H1 (cell line): ENCODE data around the gene CDC14B. TPM values are rescaled to one million over a fixed set of nuclear protein-coding genes. Genes with fewer than 3 reads are reported as not detected.

Source experiments
- CTCF ChIA-PET: fragments of 300-600 bp; sonication (Branson Sonifier 250); formaldehyde crosslinking; loops from one replicate; lab custom pipeline; 2021; ENCODE audit not compliant: partially characterized antibody; lab: Charles Lee
- POLR2A ChIA-PET: fragments of 300-600 bp; sonication (Branson Sonifier 250); formaldehyde crosslinking; loops from one replicate; lab custom pipeline; 2021; ENCODE audit warnings: inconsistent platforms; ENCODE audit not compliant: partially characterized antibody; lab: Charles Lee
- DNase-seq, 2 experiments: peaks; one replicate each; pipeline versions ENCODE4 v3.0.0 to v3.0.0-alpha.2; 2010 to 2022; ENCODE audit warnings: low spot score in 2 of 2, low read depth in 1 of 2, mixed read lengths in 1 of 2
- FAIRE-seq: peaks from 2 replicates; lab custom pipeline; 2011; peaks lifted over from hg19 to GRCh38; lab: Jason Lieb, UNC
- H2AFZ ChIP-seq: 2 replicates; pipeline ENCODE4 v1.8.1; 2012; ENCODE audit warnings: low read length, inconsistent platforms
- H2AK5ac ChIP-seq: 2 replicates; pipeline ENCODE4 v1.6.1; 2013; ENCODE audit warnings: low read depth, low read length
- H2BK120ac ChIP-seq: replicated peaks from 2 replicates; pipeline ENCODE3; 2013; ENCODE audit warnings: low read depth, low read length, inconsistent platforms
- H2BK12ac ChIP-seq: 2 replicates; pipeline ENCODE4 v1.6.1; 2013; ENCODE audit warnings: low read depth, low read length
- H2BK15ac ChIP-seq: 2 replicates; pipeline ENCODE4 v1.6.1; 2013; ENCODE audit warnings: low read length
- H2BK20ac ChIP-seq: 2 replicates; pipeline ENCODE4 v1.6.1; 2013; ENCODE audit warnings: low read length
- H2BK5ac ChIP-seq: 2 replicates; pipeline ENCODE4 v1.6.1; 2013; ENCODE audit warnings: low read depth, low read length
- H3K14ac ChIP-seq: 2 replicates; pipeline ENCODE4 v1.6.1; 2013; ENCODE audit warnings: inconsistent platforms; ENCODE audit not compliant: insufficient read length
- H3K18ac ChIP-seq: 2 replicates; pipeline ENCODE4 v1.6.1; 2013; ENCODE audit warnings: low read length; ENCODE audit errors: extremely low read depth
- H3K23ac ChIP-seq: 2 replicates; pipeline ENCODE4 v1.6.1; 2013; ENCODE audit warnings: inconsistent platforms; ENCODE audit not compliant: insufficient read length
- H3K23me2 ChIP-seq: 2 replicates; pipeline ENCODE4 v1.6.1; 2013; ENCODE audit warnings: low read depth, low read length
- H3K27ac ChIP-seq: 2 replicates; pipeline ENCODE4 v1.6.1; 2011; ENCODE audit warnings: low read depth, low read length, inconsistent platforms
- H3K27me3 ChIP-seq, 4 experiments: replicated peaks in 1 of 4; 1 replicate in 1 of 4; 2 replicates in 3 of 4; pipeline versions ENCODE4 v1.6.1 to v1.8.1; 2011 to 2013; ENCODE audit warnings: low read length in 3 of 4, mild to moderate bottlenecking in 3 of 4, inconsistent platforms in 2 of 4, mixed read lengths in 2 of 4, moderate library complexity in 1 of 4; ENCODE audit not compliant: control insufficient read depth in 3 of 4, insufficient read depth in 3 of 4; ENCODE audit errors: extremely low read depth in 1 of 4
- H3K36me3 ChIP-seq, 4 experiments: 2 replicates each; pipeline versions ENCODE4 v1.6.1 to v1.8.1; 2011 to 2013; ENCODE audit warnings: mild to moderate bottlenecking in 4 of 4, low read length in 3 of 4, moderate library complexity in 2 of 4, control low read depth in 1 of 4, inconsistent platforms in 1 of 4; ENCODE audit not compliant: insufficient read depth in 4 of 4, control insufficient read depth in 2 of 4
- H3K4ac ChIP-seq: replicated peaks from 2 replicates; pipeline ENCODE3; 2013; ENCODE audit warnings: low read length, low read depth, mixed read lengths, inconsistent platforms; ENCODE audit not compliant: insufficient read length
- H3K4me1 ChIP-seq, 4 experiments: replicated peaks in 1 of 4; 1 replicate in 1 of 4; 2 replicates in 3 of 4; pipeline versions ENCODE4 v1.6.1 to v1.8.1; 2011 to 2013; ENCODE audit warnings: low read length in 3 of 4, inconsistent platforms in 2 of 4, mixed read lengths in 1 of 4; ENCODE audit not compliant: insufficient read depth in 4 of 4, control insufficient read depth in 3 of 4
- H3K4me2 ChIP-seq, 2 experiments: 2 replicates each; pipeline versions ENCODE4 v1.6.1 to v1.8.1; 2011 to 2013; ENCODE audit warnings: low read depth in 2 of 2, low read length in 2 of 2, control low read depth in 1 of 2, inconsistent platforms in 1 of 2, mild to moderate bottlenecking in 1 of 2; ENCODE audit not compliant: insufficient read depth in 1 of 2
- H3K4me3 ChIP-seq, 4 experiments: fragments of 200-600, 300-600 bp in 1 of 4; sonication (generic), shearing (Covaris generic), sonication (Bioruptor Twin) in 1 of 4; 2 replicates each; pipeline versions ENCODE4 v1.5.1 to v1.8.1; 2011 to 2016; ENCODE audit warnings: low read length in 4 of 4, low read depth in 3 of 4, control low read depth in 2 of 4, inconsistent platforms in 2 of 4, mild to moderate bottlenecking in 2 of 4, mixed read lengths in 1 of 4, moderate library complexity in 1 of 4; ENCODE audit not compliant: insufficient read depth in 2 of 4; ENCODE audit errors: extremely low read depth in 1 of 4
- H3K56ac ChIP-seq: replicated peaks from 2 replicates; pipeline ENCODE3; 2013; ENCODE audit warnings: low read depth, mild to moderate bottlenecking, mixed read lengths, low read length, inconsistent platforms; ENCODE audit not compliant: insufficient read length
- H3K79me1 ChIP-seq: 2 replicates; pipeline ENCODE4 v1.6.1; 2013; ENCODE audit warnings: low read depth, low read length, control low read depth
- H3K79me2 ChIP-seq, 2 experiments: 2 replicates each; pipeline versions ENCODE4 v1.6.1 to v1.8.1; 2012 to 2013; ENCODE audit warnings: low read length in 2 of 2, mild to moderate bottlenecking in 2 of 2, inconsistent platforms in 1 of 2; ENCODE audit not compliant: insufficient read depth in 2 of 2, control insufficient read depth in 1 of 2
- H3K9ac ChIP-seq, 4 experiments: replicated peaks in 1 of 4; 1 replicate in 1 of 4; 2 replicates in 3 of 4; pipeline versions ENCODE4 v1.6.1 to v1.8.1; 2011 to 2013; ENCODE audit warnings: low read depth in 3 of 4, low read length in 3 of 4, control low read depth in 2 of 4, mild to moderate bottlenecking in 2 of 4, moderate library complexity in 2 of 4, inconsistent platforms in 1 of 4; ENCODE audit errors: extremely low read depth in 1 of 4
- H3K9me3 ChIP-seq, 2 experiments: 2 replicates each; pipeline versions ENCODE4 v1.6.1 to v1.8.1; 2012 to 2013; ENCODE audit warnings: mild to moderate bottlenecking in 2 of 2, moderate library complexity in 2 of 2, control low read depth in 1 of 2, inconsistent platforms in 1 of 2, low read depth in 1 of 2, low read length in 1 of 2, mixed read lengths in 1 of 2; ENCODE audit not compliant: insufficient read depth in 2 of 2
- H4K20me1 ChIP-seq, 2 experiments: replicated peaks in 1 of 2; 2 replicates each; pipeline versions ENCODE3 to v1.8.1; 2011 to 2013; ENCODE audit warnings: inconsistent platforms in 2 of 2, low read length in 2 of 2, mild to moderate bottlenecking in 1 of 2; ENCODE audit not compliant: insufficient read depth in 2 of 2, control insufficient read depth in 1 of 2
- H4K5ac ChIP-seq: 2 replicates; pipeline ENCODE4 v1.6.1; 2013; ENCODE audit warnings: low read length, low read depth, mixed read lengths, inconsistent platforms; ENCODE audit not compliant: insufficient read length
- H4K8ac ChIP-seq: 2 replicates; pipeline ENCODE4 v1.8.0; 2013; ENCODE audit warnings: mild to moderate bottlenecking, moderate library complexity, low read length, inconsistent platforms; ENCODE audit not compliant: insufficient read depth; ENCODE audit errors: extremely low read depth
- H4K91ac ChIP-seq: replicated peaks from 2 replicates; pipeline ENCODE3; 2013; ENCODE audit warnings: low read length, mixed read lengths, inconsistent platforms; ENCODE audit not compliant: insufficient read length
- BACH1 ChIP-seq: IDR thresholded peaks from 2 replicates; pipeline ENCODE4 v1.6.1; 2012; ENCODE audit warnings: low read length, improper control_type of control experiment
- MAFK ChIP-seq: IDR thresholded peaks from 2 replicates; pipeline ENCODE4 v1.6.1; 2012; ENCODE audit warnings: low read depth, mild to moderate bottlenecking, improper control_type of control experiment, low read length
- WGBS, 2 experiments: shearing (Covaris generic) in 1 of 2; methylation state at CpG; one replicate each; pipeline versions ENCODE4 v1.1.6 to v1.1.7; 2013 to 2015; ENCODE audit warnings: low lambda C conversion rate in 2 of 2, mixed read lengths in 2 of 2, inconsistent platforms in 1 of 2, low coverage in 1 of 2, missing lambda C conversion rate in 1 of 2; ENCODE audit not compliant: insufficient replicate concordance in 2 of 2, insufficient coverage in 1 of 2, insufficient read length in 1 of 2; ENCODE audit errors: extremely low coverage in 1 of 2, missing lambda C conversion rate in 1 of 2; 5-methylcytosine and 5-hydroxymethylcytosine counted together
- polyA plus RNA-seq, 7 experiments: library from polyadenylated mRNA; depleted of rRNA in 3 of 7; stranded (reverse) in 5 of 7; unstranded in 2 of 7; fragments of >200 nt in 5 of 7; fragments of 200-250 nt in 2 of 7; gene quantifications; 1 replicate in 5 of 7; 2 replicates in 1 of 7; 4 replicates in 1 of 7; pipeline versions ENCODE4 v1.2.1 to v1.2.3, GENCODE V29; 2011 to 2013; ENCODE audit warnings: missing spikeins in 2 of 7, mixed read lengths in 2 of 7
- total RNA-seq: library from RNA; stranded (reverse); fragmentation: NEBNext Ultra II Directional; extraction: Animal tissue kit (Norgen Biotek cat#: 25700); gene quantifications from 2 replicates; pipeline ENCODE4 v1.2.1, GENCODE V29; 2021

Gene CDC14B
- total and polyA plus RNA-seq, 2 of the 8 experiments (the other 6 are each of a cell fraction or from before 2014, with no cell fraction given) = 17.2 to 44.6 TPM

- no peak overlapping the region for H2AK5ac ChIP-seq
- H3K27me3 ChIP-seq = no peaks in the 10 kb centered on the region
- H2BK5ac ChIP-seq = no peak overlapping the region
- H4K91ac ChIP-seq = no peak overlapping the region
- H3K56ac ChIP-seq = no peak overlapping the region
- peak; percentile 57 for FAIRE-seq
- H3K14ac ChIP-seq = no peak overlapping the region
- WGBS, 2 experiments = 68% methylated on average over 2 of the region's 2 CpGs; no CpG with 5 or more reads in 1 of the 2 experiments
- no peak overlapping the region for H2AFZ ChIP-seq
- no peak overlapping the region for H2BK12ac ChIP-seq
- no peaks in the 10 kb centered on the region for H3K4me1 ChIP-seq
- H3K9ac ChIP-seq = no peak overlapping the region
- no peaks in the 10 kb centered on the region for H4K20me1 ChIP-seq
- TF ChIP-seq MAFK = peak; percentile 50; the same call in 1 of the 2 replicates
- TF ChIP-seq BACH1 = no peak
- TF ChIP-seq, all 59 proteins: peak for 1
- H2BK20ac ChIP-seq = no peak overlapping the region
- H3K36me3 ChIP-seq = peaks cover 0 to 4% (median 0%) of the 10 kb centered on the region in 4 experiments; a peak in 2 of 8 replicates
- no peak overlapping the region for H3K4me2 ChIP-seq
- H3K9me3 ChIP-seq = no peaks in the 10 kb centered on the region
- H2BK120ac ChIP-seq = no peak overlapping the region
- H3K27ac ChIP-seq = 0 out of 2 replicates have a peak overlapping the region, but pooled peaks have one; percentile 9
- no peak overlapping the region for H4K8ac ChIP-seq
- no peak for DNase-seq
- H3K23me2 ChIP-seq = no peaks in the 10 kb centered on the region
- POLR2A ChIA-PET = interaction anchor here (1.4 kb wide), 1 partner anchor 9 kb away, joined by 3 read pairs; no protein-coding TSS in a partner anchor
- no peak overlapping the region for H3K4ac ChIP-seq
- CTCF ChIA-PET = interaction anchor here (1.1 kb wide), 1 partner anchor 8 kb away, joined by 3 read pairs; no protein-coding TSS in a partner anchor
- no peak overlapping the region for H3K23ac ChIP-seq
- no peaks in the 10 kb centered on the region for H3K79me2 ChIP-seq
- H2BK15ac ChIP-seq = no peak overlapping the region
- H3K18ac ChIP-seq = no peak overlapping the region
- H3K4me3 ChIP-seq = no peak overlapping the region
- H4K5ac ChIP-seq = no peak overlapping the region
- H3K79me1 ChIP-seq = no peaks in the 10 kb centered on the region
Measured at GRCh38 chr9:96509848-96510247, 109.8 kb downstream of the CDC14B start.
